K562 (cell line): ENCODE data around the gene GMPR2. TPM values are rescaled to one million over a fixed set of nuclear protein-coding genes. Genes with fewer than 3 reads are reported as not detected.

Source experiments
- ATAC-seq: fragments of 200-7000 bp; cut with Tn5 transposase; 3 replicates; pipeline ENCODE4 v1.9.1; 2020; ENCODE audit warnings: moderate library complexity
- BruUV-seq: library from RNA; stranded (reverse); fragments of 400-500 nt; replicated peaks from 2 replicates; lab custom pipeline; 2021; lab: Mats Ljungman, UMichigan
- CTCF ChIA-PET: fragments of 300-600 bp; formaldehyde crosslinking; extraction: SDS; loops from one replicate; lab custom pipeline; 2021; ENCODE audit warnings: low intra/inter-chr PET ratio; lab: Yijun Ruan, JAX
- POLR2A ChIA-PET: fragments of 300-600, 350-650 bp; sonication (Branson Sonifier 250); formaldehyde crosslinking; extraction: SDS; loops from one replicate; lab custom pipeline; 2021; ENCODE audit warnings: antibody characterized with exemption, inconsistent platforms; lab: Yijun Ruan, JAX
- DNase-seq, 4 experiments: peaks; one replicate each; pipeline versions ENCODE4 v3.0.0 to v3.0.0-alpha.2; 2011 to 2018; ENCODE audit warnings: low spot score in 3 of 4, mixed read lengths in 3 of 4; ENCODE audit errors: extremely low read depth in 1 of 4
- FAIRE-seq: peaks from 2 replicates; lab custom pipeline; 2011; peaks lifted over from hg19 to GRCh38; lab: Jason Lieb, UNC
- H2AFZ ChIP-seq: 2 replicates; pipeline ENCODE4 v1.6.0; 2011; ENCODE audit warnings: low read depth, low read length, control low read depth, inconsistent platforms
- H3K27ac ChIP-seq: fragments of 200-600 bp; 3 replicates; pipeline ENCODE4 v1.8.0; 2011; ENCODE audit warnings: low read depth, mild to moderate bottlenecking, control low read depth, inconsistent platforms, low read length, moderate library complexity, mixed read lengths; ENCODE audit errors: extremely low read depth
- H3K27me3 ChIP-seq, 2 experiments: fragments of 300-600 bp in 1 of 2; 2 replicates in 1 of 2; 3 replicates in 1 of 2; pipeline versions ENCODE4 v1.6.0 to v1.8.0; 2011; ENCODE audit warnings: inconsistent platforms in 2 of 2, low read length in 2 of 2, mild to moderate bottlenecking in 1 of 2, mixed read lengths in 1 of 2, moderate library complexity in 1 of 2; ENCODE audit not compliant: control insufficient read depth in 2 of 2, insufficient read depth in 2 of 2
- H3K36me3 ChIP-seq: fragments of 300-600 bp; 3 replicates; pipeline ENCODE4 v1.8.0; 2011; ENCODE audit warnings: mild to moderate bottlenecking, low read length, inconsistent platforms; ENCODE audit not compliant: control insufficient read depth, insufficient read depth
- H3K4me1 ChIP-seq, 2 experiments: fragments of 200-600 bp in 1 of 2; replicated peaks in 1 of 2; 2 replicates in 1 of 2; 3 replicates in 1 of 2; pipeline versions ENCODE4 v1.5.1 to v1.8.0; 2011; ENCODE audit warnings: inconsistent platforms in 2 of 2, low read length in 2 of 2, mild to moderate bottlenecking in 1 of 2, mixed read lengths in 1 of 2, moderate library complexity in 1 of 2; ENCODE audit not compliant: control insufficient read depth in 2 of 2, insufficient read depth in 2 of 2
- H3K4me2 ChIP-seq: 2 replicates; pipeline ENCODE4 v1.6.1; 2011; ENCODE audit warnings: low read length, control low read depth, inconsistent platforms, mixed read lengths; ENCODE audit not compliant: insufficient read depth
- H3K4me3 ChIP-seq: fragments of 200-600 bp; sonication (generic), shearing (Covaris generic); 2 replicates; pipeline ENCODE4 v1.5.1; 2016; ENCODE audit warnings: control low read depth, inconsistent platforms
- H3K79me2 ChIP-seq: fragments of 200-600 bp; 3 replicates; pipeline ENCODE4 v1.8.0; 2011; ENCODE audit warnings: low read length, inconsistent platforms; ENCODE audit not compliant: control insufficient read depth, insufficient read depth
- H3K9ac ChIP-seq, 2 experiments: 2 replicates each; pipeline versions ENCODE4 v1.6.0 to v1.6.1; 2011; ENCODE audit warnings: low read depth in 2 of 2, low read length in 2 of 2, control low read depth in 1 of 2, inconsistent platforms in 1 of 2, mild to moderate bottlenecking in 1 of 2, mixed read lengths in 1 of 2; ENCODE audit not compliant: insufficient read depth in 1 of 2
- H3K9me1 ChIP-seq: one replicate; pipeline ENCODE4 v1.6.0; 2011; ENCODE audit warnings: inconsistent platforms, mild to moderate bottlenecking, low read length, moderate library complexity; ENCODE audit not compliant: control insufficient read depth, insufficient read depth
- H3K9me3 ChIP-seq: replicated peaks from 2 replicates; pipeline ENCODE4 v1.5.1; 2011; ENCODE audit warnings: low read depth, low read length, inconsistent platforms; ENCODE audit not compliant: control insufficient read depth, insufficient read depth
- H4K20me1 ChIP-seq: replicated peaks from 2 replicates; pipeline ENCODE4 v1.6.1; 2011; ENCODE audit warnings: low read length, inconsistent platforms, mixed read lengths; ENCODE audit not compliant: control insufficient read depth, insufficient read depth
- ARNT ChIP-seq, 2 experiments: fragments of 450-650 bp; IDR thresholded peaks; 2 replicates each; pipeline ENCODE4 v1.6.1; 2016; ENCODE audit warnings: mild to moderate bottlenecking in 1 of 2
- CBX1 ChIP-seq: sonication (generic); IDR thresholded peaks from 2 replicates; pipeline ENCODE4 v1.6.1; 2016; ENCODE audit warnings: antibody characterized with exemption, low read depth, mild to moderate bottlenecking
- CXXC5 ChIP-seq: fragments of 250-450 bp; sonication (Bioruptor Pico); IDR thresholded peaks from 2 replicates; pipeline ENCODE4 v1.8.0; 2022; ENCODE audit warnings: inconsistent platforms, mild to moderate bottlenecking, moderate library complexity
- ETS2 ChIP-seq: IDR thresholded peaks from 2 replicates; pipeline ENCODE4 v1.6.1; 2016; ENCODE audit warnings: borderline replicate concordance, missing genetic modification characterization, mild to moderate bottlenecking, moderate library complexity, missing compliant biosample characterization; ENCODE audit not compliant: poor library complexity, severe bottlenecking
- FOXK2 ChIP-seq, 2 experiments: fragments of 450-650 bp; IDR thresholded peaks in 1 of 2; conservative IDR thresholded peaks in 1 of 2; 2 replicates each; pipeline ENCODE4 v1.6.1; 2016; ENCODE audit warnings: low read depth in 2 of 2, mild to moderate bottlenecking in 1 of 2
- FUS ChIP-seq: fragments of 200-400 bp; formaldehyde crosslinking; optimal IDR thresholded peaks from 2 replicates; pipeline ENCODE3; 2017; ENCODE audit warnings: low read depth, low read length
- KLF1 ChIP-seq: fragments of 450-650 bp; IDR thresholded peaks from 2 replicates; pipeline ENCODE4 v1.6.1; 2016; ENCODE audit warnings: missing genetic modification characterization, missing compliant biosample characterization
- MEIS2 ChIP-seq: fragments of 450-650 bp; IDR thresholded peaks from 2 replicates; pipeline ENCODE4 v1.6.1; 2014; ENCODE audit warnings: mild to moderate bottlenecking; ENCODE audit not compliant: partially characterized antibody
- NR2C2 ChIP-seq, 2 experiments: fragments of 200-800 bp in 1 of 2; sonication (Bioruptor generic) in 1 of 2; sonication (generic) in 1 of 2; formaldehyde crosslinking in 1 of 2; IDR thresholded peaks; 2 replicates each; pipeline versions ENCODE4 v1.6.1 to v1.8.0; 2016 to 2022; ENCODE audit warnings: mild to moderate bottlenecking in 1 of 2, missing compliant biosample characterization in 1 of 2, missing genetic modification characterization in 1 of 2, missing genetic modification reagents in 1 of 2
- TARDBP ChIP-seq: fragments of 450-650 bp; IDR thresholded peaks from 2 replicates; pipeline ENCODE4 v1.6.1; 2016
- TRIM24 ChIP-seq, 2 experiments: fragments of 450-650 bp; IDR thresholded peaks; 2 replicates each; pipeline ENCODE4 v1.6.1; 2016
- ZBTB5 ChIP-seq: fragments of 450-650 bp; IDR thresholded peaks from 2 replicates; pipeline ENCODE4 v1.6.1; 2017; ENCODE audit warnings: antibody characterized with exemption
- WGBS: fragments of 100-300 bp; shearing (Covaris generic); methylation state at CpG from one replicate; pipeline ENCODE4 v1.1.6; 2016; ENCODE audit warnings: low coverage, mixed read lengths; ENCODE audit not compliant: insufficient coverage; ENCODE audit errors: missing lambda C conversion rate; 5-methylcytosine and 5-hydroxymethylcytosine counted together
- in situ Hi-C: fragments of 300-500 bp; cut with MboI; formaldehyde crosslinking; loops from 4 replicates; pipeline ENCODE4 v1.15.0; 2018; ENCODE audit warnings: inconsistent platforms, mixed read lengths
- intact Hi-C: fragments of 100-400 bp; cut with micrococcal nuclease; formaldehyde crosslinking; loops from 2 replicates; pipeline ENCODE4 v1.14.2; 2022
- polyA plus RNA-seq, 8 experiments: library from polyadenylated mRNA; depleted of rRNA in 4 of 8; stranded (reverse) in 5 of 8; unstranded in 3 of 8; fragments of >200 nt; fragmentation: Nextera tagmentation in 2 of 8; fragmentation: Illumina TruSeq in 1 of 8; extraction: Ambion mirVana in 2 of 8; extraction: Trizol in 1 of 8; gene quantifications; 2 replicates each; pipeline versions ENCODE4 v1.2.1 to v1.2.3, GENCODE V29; 2011 to 2014; ENCODE audit warnings: inconsistent platforms in 1 of 8, missing spikeins in 1 of 8
- total RNA-seq, 7 experiments: library from RNA; depleted of rRNA in 6 of 7; stranded (reverse); fragments of >200 nt in 6 of 7; fragmentation: Illumina TruSeq in 2 of 7; extraction: Trizol in 2 of 7; gene quantifications; 2 replicates each; pipeline versions ENCODE4 v1.2.1 to v1.2.3, GENCODE V29; 2011 to 2021; ENCODE audit warnings: low replicate concordance in 1 of 7

GMPR2 gene
- total and polyA plus RNA-seq, 9 of the 15 experiments (the other 6 are each of a cell fraction or from before 2014, with no cell fraction given) = 26.4 to 67.4 (median 36.3) TPM

- no peak for TF ChIP-seq ZBTB5
- TF ChIP-seq KLF1 (tag) = peak; percentile 97
- TF ChIP-seq CXXC5 = peak; percentile 89
- TF ChIP-seq FUS = no peak
- TF ChIP-seq FOXK2 (conservative IDR thresholded peaks at IDR 0.05 in 1 of 2, IDR thresholded peaks at IDR 0.05 in 1 of 2; ENCODE audit: low read depth in 2 of 2) = peak; percentile 55 to 69
- TF ChIP-seq ARNT (IDR thresholded peaks at IDR 0.05) = peak in 1 of 2 experiments; percentile 63; a peak in 2 of 4 replicates
Measured at GRCh38 chr14:24188251-24189058, 44.3 kb upstream of the GMPR2 start, which contains the start of gene IPO4 (continued).

GRCh38 chr14:24189059-24189375 is 43.7 kb upstream of the GMPR2 start:
- peak overlapping the region; percentile 11; the same call in 1 of the 2 replicates for H2AFZ ChIP-seq
- H3K79me2 ChIP-seq = peaks cover 25% of the 10 kb centered on the region
- no peak for FAIRE-seq

More at GRCh38 chr14:24189059-24189375, 43.7 kb upstream of the GMPR2 start:
- Histone ChIP-seq H3K4me3 (peak overlapping the region; percentile 71; the same call in 1 of the 2 replicates), H3K9me1 (peaks cover 3% of the 10 kb centered on the region), H3K9ac (peak overlapping the region in 1 of 2 experiments; percentile 38; a peak in 2 of 4 replicates), H3K9me3 (no peaks in the 10 kb centered on the region), H3K4me1 (peaks cover 0 to 21% of the 10 kb centered on the region in 2 experiments; a peak in 3 of 5 replicates), H3K27ac (no peak overlapping the region; the same call in 2 of the 3 replicates), H3K36me3 (peaks cover 66% of the 10 kb centered on the region; the same call in 2 of the 3 replicates), H4K20me1 (peaks cover 9% of the 10 kb centered on the region; the same call in 1 of the 2 replicates), H3K27me3 (no peaks in the 10 kb centered on the region), H3K4me2 (peak overlapping the region; percentile 87; the same call in 1 of the 2 replicates)
- in situ Hi-C loops = no loop called here
- CTCF ChIA-PET = no interaction called here
- intact Hi-C loops = no loop called here
- ATAC-seq (no peak), DNase-seq (no peak)
- WGBS = 0% methylated on average over 1 of the region's 3 CpGs
- no TSS peak for BruUV-seq
- POLR2A ChIA-PET = interaction anchor here (0.6 to 1.3 kb wide), 8 partner anchors 10 to 111 kb away, joined by 3 to 9 read pairs (median 4); partner anchors contain the start of genes DHRS1, IRF9, NOP9 and TINF2
- TF ChIP-seq CBX1 (no peak), TARDBP (no peak), NR2C2 (CRISPR knock-in tag; IDR thresholded peaks at IDR 0.05) (no peak), NR2C2 (tag; IDR thresholded peaks at IDR 0.05) (peak; percentile 9; the same call in 1 of the 2 replicates), MEIS2 (no peak), TRIM24 (IDR thresholded peaks at IDR 0.05) (no peak), ETS2 (no peak)
